MCF 10A (cell line): Measurements from ENCODE around the gene IGFBPL1. TPM values are rescaled to one million over a fixed set of nuclear protein-coding genes. Genes with fewer than 3 reads are reported as not detected.

ENCODE experiments used
- BruUV-seq: library from RNA; stranded (reverse); fragments of 400-500 nt; replicated peaks from 2 replicates; lab custom pipeline; 2021; lab: Mats Ljungman, UMichigan
- CTCF ChIA-PET: fragments of 300-600 bp; sonication (Branson Sonifier 250); formaldehyde crosslinking; extraction: SDS; loops from one replicate; lab custom pipeline; 2021; ENCODE audit warnings: antibody characterized with exemption, inconsistent platforms; lab: Yijun Ruan, JAX
- POLR2A ChIA-PET: fragments of 300-600, 350-650 bp; sonication (Branson Sonifier 250); formaldehyde crosslinking; extraction: SDS; loops from one replicate; lab custom pipeline; 2020; ENCODE audit warnings: antibody characterized with exemption, inconsistent platforms; lab: Yijun Ruan, JAX
- DNase-seq: peaks from one replicate; pipeline ENCODE4 v3.0.0-alpha.2; 2018; ENCODE audit not compliant: unreplicated experiment
- H3K27ac Mint-ChIP-seq: one replicate; pipeline ENCODE4 v1.8.0; 2022; ENCODE audit warnings: mild to moderate bottlenecking, low read depth, mixed read lengths; ENCODE audit not compliant: unreplicated experiment
- H3K27me3 Mint-ChIP-seq: one replicate; pipeline ENCODE4 v1.8.0; 2022; ENCODE audit warnings: mixed read lengths; ENCODE audit not compliant: insufficient read depth, unreplicated experiment
- H3K36me3 Mint-ChIP-seq: one replicate; pipeline ENCODE4 v1.8.0; 2022; ENCODE audit warnings: mild to moderate bottlenecking, moderate library complexity, mixed read lengths; ENCODE audit not compliant: insufficient read depth, unreplicated experiment
- H3K4me1 Mint-ChIP-seq: one replicate; pipeline ENCODE4 v1.8.0; 2022; ENCODE audit warnings: mixed read lengths; ENCODE audit not compliant: insufficient read depth, unreplicated experiment
- H3K4me3 Mint-ChIP-seq: one replicate; pipeline ENCODE4 v1.8.0; 2022; ENCODE audit warnings: mild to moderate bottlenecking, moderate library complexity, mixed read lengths; ENCODE audit not compliant: unreplicated experiment
- H3K9me3 Mint-ChIP-seq: one replicate; pipeline ENCODE4 v1.8.0; 2022; ENCODE audit warnings: mixed read lengths; ENCODE audit not compliant: unreplicated experiment
- CTCF ChIP-seq: fragments of 200-600 bp; IDR thresholded peaks from one replicate; pipeline ENCODE4 v1.8.0; 2022; ENCODE audit warnings: antibody characterized with exemption, mild to moderate bottlenecking; ENCODE audit not compliant: unreplicated experiment
- intact Hi-C: fragments of 100-400 bp; cut with micrococcal nuclease; formaldehyde crosslinking; loops from 2 replicates; pipeline ENCODE4 v1.14.1; 2022
- total RNA-seq: library from RNA; stranded (reverse); gene quantifications from 2 replicates; pipeline ENCODE4 v1.2.3, GENCODE V29; 2022

IGFBPL1 gene
- total RNA-seq, 1 experiment from 2014 or later, result not detected

- ChIA-PET POLR2A (no interaction called here), CTCF (interaction anchor here (0.7 to 1.2 kb wide), 6 partner anchors 12 to 454 kb away, joined by 3 to 5 read pairs (median 3); no protein-coding TSS in a partner anchor)
- no TSS peak for BruUV-seq
- H3K9me3 Mint-ChIP-seq, result no peaks in the 10 kb centered on the region
- H3K27ac Mint-ChIP-seq, result no peak overlapping the region
- no peak overlapping the region for H3K4me3 Mint-ChIP-seq
- DNase-seq, result no peak
- intact Hi-C loops, result no loop called here
- peaks cover 8% of the 10 kb centered on the region for H3K4me1 Mint-ChIP-seq
- TF ChIP-seq CTCF, result no peak
- no peaks in the 10 kb centered on the region for H3K27me3 Mint-ChIP-seq
- H3K36me3 Mint-ChIP-seq, result no peaks in the 10 kb centered on the region
These were observed 65.6 kb downstream of the IGFBPL1 start for GRCh38 chr9:38358390-38359296.

- CTCF ChIA-PET, result interaction anchor here (0.8 to 1.1 kb wide), 3 partner anchors 13 to 453 kb away, joined by 3 to 4 read pairs (median 3); no protein-coding TSS in a partner anchor
- H3K27me3 Mint-ChIP-seq, result no peaks in the 10 kb centered on the region
These were observed 66.7 kb downstream of the IGFBPL1 start for GRCh38 chr9:38357350-38358114.

GRCh38 chr9:38356851-38357250 lies 67.4 kb downstream of the IGFBPL1 start:
- Mint-ChIP-seq H3K9me3 (no peaks in the 10 kb centered on the region), H3K4me1 (no peaks in the 10 kb centered on the region), H3K27me3 (no peaks in the 10 kb centered on the region), H3K4me3 (no peak overlapping the region), H3K36me3 (no peaks in the 10 kb centered on the region), H3K27ac (no peak overlapping the region)
- intact Hi-C loops, result no loop called here
- POLR2A ChIA-PET, result no interaction called here
- DNase-seq, result no peak
- CTCF ChIA-PET, result no interaction called here
- no TSS peak for BruUV-seq
- TF ChIP-seq CTCF, result no peak

More at GRCh38 chr9:38357350-38358114, 66.7 kb downstream of the IGFBPL1 start:
- no peaks in the 10 kb centered on the region for H3K9me3 Mint-ChIP-seq
- no peak for DNase-seq
- POLR2A ChIA-PET, result no interaction called here
- H3K36me3 Mint-ChIP-seq, result no peaks in the 10 kb centered on the region
- TF ChIP-seq CTCF, result no peak
- no peak overlapping the region for H3K27ac Mint-ChIP-seq
- intact Hi-C loops, result no loop called here
- no TSS peak for BruUV-seq
- H3K4me1 Mint-ChIP-seq, result no peaks in the 10 kb centered on the region
- H3K4me3 Mint-ChIP-seq, result no peak overlapping the region

Other genes with a start within 250 kb of the IGFBPL1 start
- 17.5 and 26.2 TPM in 2 replicates for gene ALDH1B1, start 31.8 kb downstream of the IGFBPL1 start, total RNA-seq
- 42.0 and 46.0 TPM in 2 replicates for gene ANKRD18A, start 196.1 kb upstream of the IGFBPL1 start, total RNA-seq